ENCODE data around the gene RAB20.

DNA sequence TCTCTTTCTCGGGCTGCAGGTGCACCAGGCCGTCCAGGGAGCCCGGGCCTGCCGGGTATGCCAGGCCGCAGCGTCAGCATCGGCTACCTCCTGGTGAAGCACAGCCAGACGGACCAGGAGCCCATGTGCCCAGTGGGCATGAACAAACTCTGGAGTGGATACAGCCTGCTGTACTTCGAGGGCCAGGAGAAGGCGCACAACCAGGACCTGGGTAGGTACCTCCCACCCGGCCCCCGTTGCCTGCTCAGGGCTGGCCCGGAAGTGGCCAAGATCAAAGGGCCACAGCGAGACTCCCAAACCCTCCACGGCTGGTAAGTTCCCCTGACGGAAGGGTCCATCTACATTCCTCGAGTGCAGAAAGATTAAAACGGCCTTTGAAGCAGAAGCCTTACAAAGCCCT, 55.1 kb downstream of the RAB20 start:
- TF ChIP-seq EZH2phosphoT487 (IDR thresholded peaks at IDR 0.05; ENCODE audit: insufficient read depth, low read depth) (no peak), EZH2 (IDR thresholded peaks at IDR 0.05; ENCODE audit: insufficient read depth, poor library complexity, severe bottlenecking) (no peak)
